Adrenal gland (tissue), 12 donors: ENCODE measurements around the gene CNNM4. TPM values are rescaled to one million over a fixed set of nuclear protein-coding genes. Genes with fewer than 3 reads are reported as not detected.

ENCODE experiments used
- DNase-seq, 7 donors: peaks; one replicate each; pipeline ENCODE4 v3.0.0-alpha.2; 2019 to 2020
- H3K27ac ChIP-seq, 5 donors: fragments of 200-600 bp; sonication (generic) in 4 of 5; 1 replicate in 3 of 5; 2 replicates in 2 of 5; pipeline versions ENCODE4 v1.5.1 to v1.8.0; 2016 to 2020; ENCODE audit warnings: mild to moderate bottlenecking in 1 of 5
- H3K27me3 ChIP-seq: fragments of 200-600 bp; 2 replicates; pipeline ENCODE4 v1.8.0; 2021
- H3K36me3 ChIP-seq, 2 donors: fragments of 200-600 bp; replicated peaks in 1 of 2; 1 replicate in 1 of 2; 2 replicates in 1 of 2; pipeline versions ENCODE4 v1.5.1 to v1.8.0; 2018 to 2022
- H3K4me1 ChIP-seq, 2 donors: fragments of 200-600 bp; replicated peaks in 1 of 2; 1 replicate in 1 of 2; 2 replicates in 1 of 2; pipeline versions ENCODE4 v1.5.1 to v1.8.0; 2018 to 2021
- H3K4me3 ChIP-seq, 4 donors: fragments of 200-600 bp; sonication (generic) in 3 of 4; one replicate each; pipeline ENCODE4 v1.5.1; 2016 to 2018
- H3K9me3 ChIP-seq, 3 donors: fragments of 200-600 bp; sonication (generic) in 1 of 3; replicated peaks in 1 of 3; 1 replicate in 2 of 3; 2 replicates in 1 of 3; pipeline versions ENCODE4 v1.5.1 to v1.8.0; 2016 to 2021
- POLR2A ChIP-seq, 2 donors: fragments of 450-650 bp; IDR thresholded peaks; one replicate each; pipeline ENCODE4 v1.6.1; 2017; ENCODE audit warnings: antibody characterized with exemption in 2 of 2, mild to moderate bottlenecking in 2 of 2, moderate library complexity in 1 of 2
- WGBS, 4 donors: extraction: QIAGEN DNeasy Blood & Tissue Kit in 2 of 4; methylation state at CpG; one replicate each; pipeline versions ENCODE4 v1.1.5 to v1.1.7; 2013 to 2017; 5-methylcytosine and 5-hydroxymethylcytosine counted together
- intact Hi-C, 2 donors: fragments of 100-400 bp; cut with DNase I; formaldehyde crosslinking; loops; one replicate each; pipeline versions ENCODE4 v1.14.1 to v1.15.0; 2022 to 2023
- polyA plus RNA-seq, 3 donors: library from polyadenylated mRNA; stranded (reverse); fragments of 200-250 nt in 2 of 3; fragments of 350-450 nt in 1 of 3; fragmentation: Illumina TruSeq in 1 of 3; extraction: RNeasy Lipid Tissue Mini Kit (QIAGEN cat#74804) in 1 of 3; gene quantifications; one replicate each; pipeline ENCODE4 v1.2.3, GENCODE V29; 2013 to 2014
- total RNA-seq, 9 donors: library from RNA; depleted of rRNA in 4 of 9; stranded (reverse); fragments of >200 nt in 4 of 9; fragments of 120-200 nt in 1 of 9; fragmentation: NEBNext Ultra II Directional in 1 of 9; extraction: Animal tissue kit (Norgen Biotek cat#: 25700) in 1 of 9; gene quantifications; one replicate each; pipeline versions ENCODE4 v1.1.0 to v1.2.4, GENCODE V29; 2013 to 2023
- TF ChIP-seq, protein P1 (sequence below), 6 experiments: fragments of 450-650 bp in 4 of 6; fragments of 200-600 bp in 2 of 6; sonication (generic) in 1 of 6; IDR thresholded peaks; 1 replicate in 5 of 6; 2 replicates in 1 of 6; pipeline versions ENCODE4 v1.5.1 to v1.8.0; 2016 to 2021; ENCODE audit warnings: antibody characterized with exemption in 6 of 6, mild to moderate bottlenecking in 2 of 6, moderate library complexity in 1 of 6
- donor health status: healthy with polysubstance abuse.
- donor health status: Bipolar disorder and iron deficiency.
- donor health status: DM: yes; HTN: yes; CAD: no.
- donor health status: DM: no; HTN: no; CAD: no.
- donor health status: DM: no; HTN: no; CAD: no.
- donor health status: DM: yes; HTN: yes; CAD: no.

The CNNM4 gene
- total and polyA plus RNA-seq, 12 donors, result 2.2 to 7.7 (median 4.4) TPM

- WGBS, 4 donors, result 60 to 77% (median 67%) methylated on average over 6 to 7 of the region's 7 CpGs
- H3K27ac ChIP-seq, result no peak overlapping the region
- no peaks in the 10 kb centered on the region for H3K9me3 ChIP-seq
- no peak for DNase-seq
- H3K4me1 ChIP-seq, result no peaks in the 10 kb centered on the region
- no peaks in the 10 kb centered on the region for H3K27me3 ChIP-seq
- H3K36me3 ChIP-seq, result no peaks in the 10 kb centered on the region
- intact Hi-C loops, result no loop called here
- TF ChIP-seq POLR2A (IDR thresholded peaks at IDR 0.05), result no peak
- TF ChIP-seq, protein P1, sequence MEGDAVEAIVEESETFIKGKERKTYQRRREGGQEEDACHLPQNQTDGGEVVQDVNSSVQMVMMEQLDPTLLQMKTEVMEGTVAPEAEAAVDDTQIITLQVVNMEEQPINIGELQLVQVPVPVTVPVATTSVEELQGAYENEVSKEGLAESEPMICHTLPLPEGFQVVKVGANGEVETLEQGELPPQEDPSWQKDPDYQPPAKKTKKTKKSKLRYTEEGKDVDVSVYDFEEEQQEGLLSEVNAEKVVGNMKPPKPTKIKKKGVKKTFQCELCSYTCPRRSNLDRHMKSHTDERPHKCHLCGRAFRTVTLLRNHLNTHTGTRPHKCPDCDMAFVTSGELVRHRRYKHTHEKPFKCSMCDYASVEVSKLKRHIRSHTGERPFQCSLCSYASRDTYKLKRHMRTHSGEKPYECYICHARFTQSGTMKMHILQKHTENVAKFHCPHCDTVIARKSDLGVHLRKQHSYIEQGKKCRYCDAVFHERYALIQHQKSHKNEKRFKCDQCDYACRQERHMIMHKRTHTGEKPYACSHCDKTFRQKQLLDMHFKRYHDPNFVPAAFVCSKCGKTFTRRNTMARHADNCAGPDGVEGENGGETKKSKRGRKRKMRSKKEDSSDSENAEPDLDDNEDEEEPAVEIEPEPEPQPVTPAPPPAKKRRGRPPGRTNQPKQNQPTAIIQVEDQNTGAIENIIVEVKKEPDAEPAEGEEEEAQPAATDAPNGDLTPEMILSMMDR (IDR thresholded peaks at IDR 0.05), result no peak
- no peak overlapping the region for H3K4me3 ChIP-seq
These were observed 6.9 kb upstream of the CNNM4 start for GRCh38 chr2:96753661-96754282.

GRCh38 chr2:96754317-96754716 is 6.4 kb upstream of the CNNM4 start:
- Histone ChIP-seq H3K27ac (no peak overlapping the region), H3K4me3 (no peak overlapping the region), H3K27me3 (no peaks in the 10 kb centered on the region), H3K4me1 (no peaks in the 10 kb centered on the region), H3K9me3 (no peaks in the 10 kb centered on the region), H3K36me3 (no peaks in the 10 kb centered on the region)
- DNase-seq, result no peak
- intact Hi-C loops, result no loop called here
- TF ChIP-seq, protein P1 (IDR thresholded peaks at IDR 0.05), result no peak
- no peak for TF ChIP-seq POLR2A (IDR thresholded peaks at IDR 0.05)

- H3K27me3 ChIP-seq, result no peaks in the 10 kb centered on the region
- H3K4me1 ChIP-seq, result peaks cover 12 to 14% of the 10 kb centered on the region in 2 donors
- no peak for DNase-seq
- intact Hi-C loops, result no loop called here
- no peaks in the 10 kb centered on the region for H3K36me3 ChIP-seq
- WGBS, 4 donors, result 81 to 90% (median 82%) methylated on average over 5 of the region's 5 CpGs
- H3K4me3 ChIP-seq, result no peak overlapping the region
- TF ChIP-seq, protein P1 (IDR thresholded peaks at IDR 0.05), result no peak
- no peak for TF ChIP-seq POLR2A (IDR thresholded peaks at IDR 0.05)
- no peak overlapping the region for H3K27ac ChIP-seq
- no peaks in the 10 kb centered on the region for H3K9me3 ChIP-seq
These were observed 3.8 kb upstream of the CNNM4 start for GRCh38 chr2:96756788-96757476.

- peaks cover 17 to 19% of the 10 kb centered on the region in 2 donors for H3K4me1 ChIP-seq
- intact Hi-C loops, result no loop called here
- H3K27ac ChIP-seq, result no peak overlapping the region
- DNase-seq, result no peak
- H3K9me3 ChIP-seq, result no peaks in the 10 kb centered on the region
- no peaks in the 10 kb centered on the region for H3K36me3 ChIP-seq
- TF ChIP-seq, protein P1 (IDR thresholded peaks at IDR 0.05), result no peak
- TF ChIP-seq POLR2A (IDR thresholded peaks at IDR 0.05), result no peak
- WGBS, 4 donors, result 92 to 100% (median 94%) methylated on average over 4 to 6 of the region's 6 CpGs
- H3K4me3 ChIP-seq, result no peak overlapping the region
- H3K27me3 ChIP-seq, result no peaks in the 10 kb centered on the region
These were observed 3.2 kb upstream of the CNNM4 start for GRCh38 chr2:96757477-96757860.
